Activated CD4-positive, CD25-positive, alpha-beta regulatory T cell treated with anti-CD3 and anti-CD28 coated beads, Interleukin-2, amount 50 U/mL, for 72 hours (primary cell): ENCODE data around the gene GET3.

Experiments
- DNase-seq: peaks from one replicate; pipeline ENCODE4 v3.0.0; 2021

GET3 gene

GRCh38 chr19:12782424-12783290 lies 45.4 kb downstream of the GET3 start:
- DNase-seq: peak; percentile 86

DNA sequence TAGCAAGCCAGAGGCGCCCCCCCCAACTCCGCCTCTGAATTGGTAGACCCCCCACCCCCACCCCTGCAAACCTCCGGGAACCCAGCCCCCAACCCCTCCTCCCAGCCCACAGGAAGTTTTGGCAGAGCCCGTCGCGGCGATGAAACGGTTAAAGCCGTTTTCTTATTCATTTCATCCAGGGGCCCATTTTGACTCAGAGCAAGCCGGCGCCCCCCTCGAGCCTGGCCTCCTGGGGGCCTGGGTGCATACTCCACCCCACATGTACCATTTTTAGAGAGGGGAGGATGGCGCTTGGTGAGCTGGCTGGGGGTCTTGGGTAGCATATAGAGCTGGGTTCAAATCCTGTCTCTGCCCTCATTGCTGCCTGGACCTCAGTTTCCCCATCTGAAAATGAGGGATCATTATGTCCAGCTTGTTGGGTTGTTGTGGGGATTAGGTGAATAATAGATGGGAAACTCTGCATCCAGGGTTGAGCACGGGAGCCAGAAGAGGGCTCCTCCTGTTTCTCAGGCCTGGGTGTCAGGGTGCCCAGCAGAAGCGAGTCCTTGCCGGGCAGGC lies 46.1 kb downstream of the GET3 start:
- DNase-seq: no peak

DNA sequence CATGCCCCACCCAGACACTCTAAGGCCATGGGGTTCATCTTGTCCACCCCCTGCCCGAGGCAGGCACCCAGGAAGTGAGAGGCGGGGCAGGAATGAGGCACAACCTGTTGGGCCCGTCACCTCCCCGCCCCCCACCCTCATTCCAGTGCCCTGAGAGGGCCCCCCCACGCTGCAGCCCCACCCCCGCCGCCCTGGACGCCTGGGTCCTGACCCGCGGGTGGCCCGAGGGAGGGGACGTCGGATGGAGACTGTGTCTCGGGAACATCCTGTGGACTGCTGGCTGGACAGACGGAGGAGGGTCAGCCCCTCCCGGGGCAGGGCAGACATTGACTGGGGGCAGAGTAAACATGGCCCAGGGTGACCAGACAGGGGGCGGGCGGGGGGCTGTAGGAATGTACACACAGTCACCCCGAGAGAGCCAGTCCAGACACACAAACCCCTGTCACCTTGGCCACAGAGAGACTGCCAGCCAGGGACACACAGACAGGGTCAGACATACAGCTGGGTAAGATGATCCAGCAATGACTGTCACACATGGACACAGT lies 46.6 kb downstream of the GET3 start:
- no peak for DNase-seq

- no peak for DNase-seq
Measured at GRCh38 chr19:12784394-12784870, 47.1 kb downstream of the GET3 start.

GRCh38 chr19:12784871-12785430 lies 47.7 kb downstream of the GET3 start:
- DNase-seq: no peak

GRCh38 chr19:12785431-12786031 lies 48.2 kb downstream of the GET3 start:
- DNase-seq: no peak

DNA sequence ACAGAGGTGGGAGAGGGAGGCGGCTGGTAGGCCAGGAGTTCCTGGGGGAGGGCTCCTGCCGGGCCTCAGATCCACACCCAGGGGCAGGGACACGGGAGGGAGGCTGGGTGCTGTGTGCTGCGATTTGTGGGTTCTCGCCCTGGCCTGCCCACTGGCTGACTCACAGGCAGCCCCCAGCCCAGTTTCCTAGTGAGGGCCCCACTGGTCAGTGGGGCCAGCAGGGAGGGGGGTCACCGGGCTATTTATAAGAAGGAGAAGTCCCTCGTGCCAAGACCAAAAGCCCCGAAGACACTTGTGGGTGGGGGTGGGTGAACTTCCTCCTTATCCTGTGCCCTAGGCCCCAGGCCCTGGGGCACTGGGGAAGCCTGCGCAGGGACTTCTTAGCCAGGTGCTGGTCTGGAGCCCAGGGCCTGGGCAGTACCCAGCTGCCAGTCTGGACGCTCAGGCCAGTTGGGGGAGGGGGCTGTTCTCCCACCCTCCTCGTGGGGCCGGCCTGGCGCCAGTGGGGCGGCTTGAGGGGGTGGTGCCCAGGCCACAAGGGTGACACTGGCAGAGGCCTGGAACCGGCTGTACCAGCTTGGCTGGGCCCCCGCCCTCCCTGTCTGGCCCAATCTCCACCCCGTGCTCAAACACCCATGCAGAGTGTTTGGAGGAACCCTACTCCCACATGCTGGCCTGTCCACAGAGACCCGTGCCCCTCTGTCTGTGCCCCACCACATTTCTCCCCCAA lies 49.0 kb downstream of the GET3 start:
- no peak for DNase-seq

DNA sequence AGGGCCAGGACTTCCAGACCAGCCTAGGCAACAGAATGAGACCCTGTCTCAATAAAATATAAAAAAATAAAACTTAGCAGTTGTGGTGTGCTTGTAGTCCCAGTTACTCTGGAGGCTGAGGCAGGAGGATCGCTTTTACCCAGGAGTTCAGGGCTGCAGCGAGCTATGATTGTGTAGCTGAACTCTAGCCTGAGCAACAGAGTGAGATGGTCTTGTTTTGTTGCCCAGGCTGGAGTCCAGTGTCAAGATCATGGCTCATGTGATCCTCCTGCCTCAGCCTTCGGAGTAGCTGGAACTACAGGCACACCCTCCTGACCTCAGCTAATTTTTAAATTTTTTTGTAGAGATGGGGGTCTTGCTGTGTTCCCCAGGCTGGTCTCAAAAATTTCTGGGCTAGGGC lies 49.7 kb downstream of the GET3 start:
- DNase-seq: no peak

DNA sequence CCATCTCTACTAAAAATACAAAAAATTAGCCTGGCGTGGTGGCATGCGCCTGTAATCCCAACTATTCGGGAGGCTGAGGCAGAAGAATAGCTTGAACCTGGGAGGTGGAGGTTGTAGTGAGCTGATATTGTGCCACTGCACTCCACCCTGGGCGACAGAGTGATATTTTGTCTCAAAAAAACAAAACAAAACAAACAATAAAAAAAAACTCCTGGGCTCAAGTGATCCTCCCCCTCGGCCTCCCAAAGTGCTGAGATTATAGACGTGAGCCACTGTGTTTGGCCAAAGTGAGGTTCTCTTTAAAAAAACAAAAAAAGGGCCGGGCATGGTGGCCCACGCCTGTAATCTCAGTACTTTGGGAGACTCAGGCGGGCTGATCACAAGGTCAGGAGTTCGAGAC lies 50.2 kb downstream of the GET3 start:
- no peak for DNase-seq

DNA sequence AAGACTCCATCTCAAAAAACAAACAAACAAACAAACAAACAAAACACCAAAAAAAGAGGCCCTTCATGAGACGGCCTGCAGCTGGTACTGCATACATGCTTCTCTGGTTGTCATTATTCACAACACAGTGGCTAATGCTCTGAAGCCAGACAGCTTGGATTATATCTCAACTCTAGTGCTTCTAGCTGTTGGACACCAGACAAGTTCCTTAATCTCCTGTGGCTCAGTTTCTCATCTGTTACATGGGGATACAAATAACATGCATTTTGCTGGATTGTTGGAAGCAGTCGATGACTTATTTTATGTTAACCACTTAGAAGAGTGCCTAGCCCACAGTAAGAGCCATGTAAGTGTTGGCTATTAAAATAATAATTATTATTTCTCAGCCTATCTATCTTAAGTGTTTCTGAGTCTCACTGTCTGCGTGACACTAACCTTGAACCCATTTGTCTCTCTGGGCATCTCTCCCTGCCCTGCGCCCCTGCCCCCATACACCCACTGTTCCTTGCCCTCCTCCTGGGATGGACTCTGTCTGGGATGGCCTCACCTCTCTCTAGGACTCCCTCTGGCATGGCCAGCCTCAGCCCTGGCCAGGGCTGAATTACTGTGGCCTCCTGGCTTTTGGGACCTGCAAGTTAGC lies 50.9 kb downstream of the GET3 start:
- DNase-seq: no peak

DNA sequence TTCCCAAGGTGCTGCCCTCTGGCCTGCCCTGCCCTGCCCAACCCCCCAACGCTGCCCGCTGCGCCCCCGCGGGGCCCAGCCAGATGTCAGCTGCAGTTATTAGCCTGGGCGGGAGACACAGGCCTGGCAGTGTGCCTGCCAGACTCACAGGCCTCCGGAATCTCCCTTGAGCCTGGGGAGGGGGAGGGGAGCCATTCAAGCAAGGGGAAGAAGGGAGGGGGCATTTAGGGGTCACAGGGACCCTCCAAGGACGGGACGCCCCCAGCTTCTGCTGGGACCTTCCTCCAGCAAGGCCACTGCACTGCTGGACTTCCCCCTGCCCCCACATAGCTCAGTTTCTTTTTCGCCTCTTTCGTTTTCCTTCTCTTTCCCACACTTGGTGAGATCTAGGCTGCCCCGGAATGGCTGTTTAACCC lies 51.4 kb downstream of the GET3 start:
- DNase-seq: no peak

- DNase-seq: no peak
Measured at GRCh38 chr19:12789098-12789903, 52.0 kb downstream of the GET3 start.

DNA sequence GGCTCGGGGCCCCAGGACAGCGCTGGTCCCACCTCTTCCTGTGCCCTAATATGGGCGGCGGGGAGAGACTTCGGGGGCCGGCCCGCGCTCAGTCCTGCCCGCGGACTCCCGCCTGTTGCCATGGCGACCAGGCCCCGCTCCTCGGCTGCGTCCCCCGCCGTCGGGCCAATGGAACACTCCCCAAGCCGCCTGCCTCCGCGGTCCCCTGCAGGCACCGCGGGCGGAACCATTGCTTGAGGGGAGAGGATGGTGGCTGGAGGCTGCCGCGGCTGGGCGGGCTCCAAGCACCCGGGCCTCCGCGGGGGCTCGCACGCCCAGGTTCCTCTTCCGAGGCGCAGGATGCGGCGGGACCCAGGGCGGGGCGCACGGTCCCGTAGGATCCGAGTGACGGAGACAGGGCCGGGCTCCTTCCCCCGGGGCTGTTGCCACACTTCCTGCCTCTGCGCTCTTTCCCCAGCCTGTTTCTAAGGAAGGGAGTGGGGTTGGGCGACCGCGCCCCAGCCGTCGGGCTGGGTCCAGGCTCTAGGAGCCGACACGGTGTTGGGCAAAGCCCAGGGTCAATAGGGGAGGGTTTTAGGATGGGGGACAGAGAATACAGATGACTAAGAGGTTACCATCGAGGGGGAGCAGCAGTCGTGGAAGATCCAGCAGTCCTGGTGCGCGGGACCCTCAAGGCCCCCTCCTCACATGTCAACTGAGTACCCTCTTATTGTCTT lies 52.8 kb downstream of the GET3 start:
- peak; percentile 96 for DNase-seq

- DNase-seq: no peak
Measured at GRCh38 chr19:12790628-12791344, 53.5 kb downstream of the GET3 start.

DNA sequence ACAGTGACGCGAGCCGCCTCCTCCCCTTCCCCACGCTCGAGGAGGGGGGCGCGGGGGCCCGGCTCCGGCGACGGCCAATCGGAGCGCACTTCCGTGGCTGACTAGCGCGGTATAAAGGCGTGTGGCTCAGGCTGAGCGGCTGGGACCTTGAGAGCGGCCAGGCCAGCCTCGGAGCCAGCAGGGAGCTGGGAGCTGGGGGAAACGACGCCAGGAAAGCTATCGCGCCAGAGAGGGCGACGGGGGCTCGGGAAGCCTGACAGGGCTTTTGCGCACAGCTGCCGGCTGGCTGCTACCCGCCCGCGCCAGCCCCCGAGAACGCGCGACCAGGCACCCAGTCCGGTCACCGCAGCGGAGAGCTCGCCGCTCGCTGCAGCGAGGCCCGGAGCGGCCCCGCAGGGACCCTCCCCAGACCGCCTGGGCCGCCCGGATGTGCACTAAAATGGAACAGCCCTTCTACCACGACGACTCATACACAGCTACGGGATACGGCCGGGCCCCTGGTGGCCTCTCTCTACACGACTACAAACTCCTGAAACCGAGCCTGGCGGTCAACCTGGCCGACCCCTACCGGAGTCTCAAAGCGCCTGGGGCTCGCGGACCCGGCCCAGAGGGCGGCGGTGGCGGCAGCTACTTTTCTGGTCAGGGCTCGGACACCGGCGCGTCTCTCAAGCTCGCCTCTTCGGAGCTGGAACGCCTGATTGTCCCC lies 54.2 kb downstream of the GET3 start, which contains the start of gene JUNB:
Gene JUNB, plus strand, starts transcription at position 142 of the 706 bp plus-strand sequence. Its CDS starts 286 bp downstream, at position 428.
- peak; percentile 96 for DNase-seq

GRCh38 chr19:12792051-12792852 lies 55.0 kb downstream of the GET3 start:
- DNase-seq: peak; percentile 78

DNA sequence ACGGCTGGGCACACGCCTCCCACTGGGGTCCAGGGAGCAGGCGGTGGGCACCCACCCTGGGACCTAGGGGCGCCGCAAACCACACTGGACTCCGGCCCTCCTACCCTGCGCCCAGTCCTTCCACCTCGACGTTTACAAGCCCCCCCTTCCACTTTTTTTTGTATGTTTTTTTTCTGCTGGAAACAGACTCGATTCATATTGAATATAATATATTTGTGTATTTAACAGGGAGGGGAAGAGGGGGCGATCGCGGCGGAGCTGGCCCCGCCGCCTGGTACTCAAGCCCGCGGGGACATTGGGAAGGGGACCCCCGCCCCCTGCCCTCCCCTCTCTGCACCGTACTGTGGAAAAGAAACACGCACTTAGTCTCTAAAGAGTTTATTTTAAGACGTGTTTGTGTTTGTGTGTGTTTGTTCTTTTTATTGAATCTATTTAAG lies 55.6 kb downstream of the GET3 start:
- DNase-seq: no peak
